K562 (cell line): ENCODE data around the gene CDC123. TPM values are rescaled to one million over a fixed set of nuclear protein-coding genes. Genes with fewer than 3 reads are reported as not detected.
A peak's percentile ranks its signal among the peaks of the same experiment; 100 is the strongest.

Experiments
- ATAC-seq: fragments of 200-7000 bp; cut with Tn5 transposase; 3 replicates; pipeline ENCODE4 v1.9.1; 2020; ENCODE audit warnings: moderate library complexity
- BruUV-seq: library from RNA; stranded (reverse); fragments of 400-500 nt; replicated peaks from 2 replicates; lab custom pipeline; 2021; lab: Mats Ljungman, UMichigan
- CTCF ChIA-PET: fragments of 300-600 bp; formaldehyde crosslinking; extraction: SDS; loops from one replicate; lab custom pipeline; 2021; ENCODE audit warnings: low intra/inter-chr PET ratio; lab: Yijun Ruan, JAX
- POLR2A ChIA-PET: fragments of 300-600, 350-650 bp; sonication (Branson Sonifier 250); formaldehyde crosslinking; extraction: SDS; loops from one replicate; lab custom pipeline; 2021; ENCODE audit warnings: antibody characterized with exemption, inconsistent platforms; lab: Yijun Ruan, JAX
- DNase-seq, 4 experiments: peaks; one replicate each; pipeline versions ENCODE4 v3.0.0 to v3.0.0-alpha.2; 2011 to 2018; ENCODE audit warnings: low spot score in 3 of 4, mixed read lengths in 3 of 4; ENCODE audit errors: extremely low read depth in 1 of 4
- FAIRE-seq: peaks from 2 replicates; lab custom pipeline; 2011; peaks lifted over from hg19 to GRCh38; lab: Jason Lieb, UNC
- H2AFZ ChIP-seq: 2 replicates; pipeline ENCODE4 v1.6.0; 2011; ENCODE audit warnings: low read depth, low read length, control low read depth, inconsistent platforms
- H3K27ac ChIP-seq: fragments of 200-600 bp; 3 replicates; pipeline ENCODE4 v1.8.0; 2011; ENCODE audit warnings: low read depth, mild to moderate bottlenecking, control low read depth, inconsistent platforms, low read length, moderate library complexity, mixed read lengths; ENCODE audit errors: extremely low read depth
- H3K27me3 ChIP-seq, 2 experiments: fragments of 300-600 bp in 1 of 2; 2 replicates in 1 of 2; 3 replicates in 1 of 2; pipeline versions ENCODE4 v1.6.0 to v1.8.0; 2011; ENCODE audit warnings: inconsistent platforms in 2 of 2, low read length in 2 of 2, mild to moderate bottlenecking in 1 of 2, mixed read lengths in 1 of 2, moderate library complexity in 1 of 2; ENCODE audit not compliant: control insufficient read depth in 2 of 2, insufficient read depth in 2 of 2
- H3K36me3 ChIP-seq: fragments of 300-600 bp; 3 replicates; pipeline ENCODE4 v1.8.0; 2011; ENCODE audit warnings: mild to moderate bottlenecking, low read length, inconsistent platforms; ENCODE audit not compliant: control insufficient read depth, insufficient read depth
- H3K4me1 ChIP-seq, 2 experiments: fragments of 200-600 bp in 1 of 2; replicated peaks in 1 of 2; 2 replicates in 1 of 2; 3 replicates in 1 of 2; pipeline versions ENCODE4 v1.5.1 to v1.8.0; 2011; ENCODE audit warnings: inconsistent platforms in 2 of 2, low read length in 2 of 2, mild to moderate bottlenecking in 1 of 2, mixed read lengths in 1 of 2, moderate library complexity in 1 of 2; ENCODE audit not compliant: control insufficient read depth in 2 of 2, insufficient read depth in 2 of 2
- H3K4me2 ChIP-seq: 2 replicates; pipeline ENCODE4 v1.6.1; 2011; ENCODE audit warnings: low read length, control low read depth, inconsistent platforms, mixed read lengths; ENCODE audit not compliant: insufficient read depth
- H3K4me3 ChIP-seq: fragments of 200-600 bp; sonication (generic), shearing (Covaris generic); 2 replicates; pipeline ENCODE4 v1.5.1; 2016; ENCODE audit warnings: control low read depth, inconsistent platforms
- H3K79me2 ChIP-seq: fragments of 200-600 bp; 3 replicates; pipeline ENCODE4 v1.8.0; 2011; ENCODE audit warnings: low read length, inconsistent platforms; ENCODE audit not compliant: control insufficient read depth, insufficient read depth
- H3K9ac ChIP-seq, 2 experiments: 2 replicates each; pipeline versions ENCODE4 v1.6.0 to v1.6.1; 2011; ENCODE audit warnings: low read depth in 2 of 2, low read length in 2 of 2, control low read depth in 1 of 2, inconsistent platforms in 1 of 2, mild to moderate bottlenecking in 1 of 2, mixed read lengths in 1 of 2; ENCODE audit not compliant: insufficient read depth in 1 of 2
- H3K9me1 ChIP-seq: one replicate; pipeline ENCODE4 v1.6.0; 2011; ENCODE audit warnings: inconsistent platforms, mild to moderate bottlenecking, low read length, moderate library complexity; ENCODE audit not compliant: control insufficient read depth, insufficient read depth
- H3K9me3 ChIP-seq: replicated peaks from 2 replicates; pipeline ENCODE4 v1.5.1; 2011; ENCODE audit warnings: low read depth, low read length, inconsistent platforms; ENCODE audit not compliant: control insufficient read depth, insufficient read depth
- H4K20me1 ChIP-seq: replicated peaks from 2 replicates; pipeline ENCODE4 v1.6.1; 2011; ENCODE audit warnings: low read length, inconsistent platforms, mixed read lengths; ENCODE audit not compliant: control insufficient read depth, insufficient read depth
- CC2D1A ChIP-seq: fragments of 450-650 bp; IDR thresholded peaks from 2 replicates; pipeline ENCODE4 v1.6.1; 2017; ENCODE audit warnings: mild to moderate bottlenecking
- CTCF ChIP-seq, 3 experiments: IDR thresholded peaks in 2 of 3; conservative IDR thresholded peaks in 1 of 3; 2 replicates each; pipeline ENCODE4 v1.5.1; 2011 to 2012; ENCODE audit warnings: low read length in 3 of 3, mild to moderate bottlenecking in 3 of 3, control low read depth in 2 of 3, improper control_type of control experiment in 1 of 3, inconsistent platforms in 1 of 3, low read depth in 1 of 3, mixed read lengths in 1 of 3, moderate library complexity in 1 of 3; ENCODE audit not compliant: insufficient read depth in 2 of 3
- FOXK2 ChIP-seq, 2 experiments: fragments of 450-650 bp; IDR thresholded peaks in 1 of 2; conservative IDR thresholded peaks in 1 of 2; 2 replicates each; pipeline ENCODE4 v1.6.1; 2016; ENCODE audit warnings: low read depth in 2 of 2, mild to moderate bottlenecking in 1 of 2
- HBP1 ChIP-seq: fragments of 450-650 bp; formaldehyde crosslinking; IDR thresholded peaks from 2 replicates; pipeline ENCODE4 v1.4.0; 2022; ENCODE audit warnings: missing genetic modification characterization
- JUND ChIP-seq, 2 experiments: IDR thresholded peaks; 2 replicates in 1 of 2; 3 replicates in 1 of 2; pipeline ENCODE4 v1.6.1; 2011; ENCODE audit warnings: borderline replicate concordance in 2 of 2, low read depth in 2 of 2, low read length in 2 of 2, improper control_type of control experiment in 1 of 2, missing biosample characterization in 1 of 2, missing genetic modification characterization in 1 of 2, missing genetic modification reagents in 1 of 2
- MTA1 ChIP-seq: fragments of 450-650 bp; IDR thresholded peaks from 2 replicates; pipeline ENCODE4 v1.6.1; 2017; ENCODE audit warnings: borderline replicate concordance
- PRMT5 ChIP-seq: sonication (generic); formaldehyde crosslinking; IDR thresholded peaks from 2 replicates; pipeline ENCODE4 v1.5.0; 2020; ENCODE audit warnings: missing genetic modification reagents
- PURB ChIP-seq: sonication (generic); formaldehyde crosslinking; IDR thresholded peaks from 2 replicates; pipeline ENCODE4 v1.9.0; 2021; ENCODE audit warnings: low read depth, mild to moderate bottlenecking, missing genetic modification reagents
- RAD21 ChIP-seq, 2 experiments: fragments of 250-450 bp in 1 of 2; fragments of 450-650 bp in 1 of 2; sonication (Bioruptor Pico) in 1 of 2; formaldehyde crosslinking in 1 of 2; IDR thresholded peaks in 1 of 2; conservative IDR thresholded peaks in 1 of 2; 2 replicates each; pipeline versions ENCODE4 v1.4.0 to v1.8.0; 2020 to 2022; ENCODE audit warnings: mild to moderate bottlenecking in 2 of 2, moderate library complexity in 1 of 2
- SMC3 ChIP-seq: conservative IDR thresholded peaks from 2 replicates; pipeline ENCODE4 v1.6.1; 2011; ENCODE audit warnings: low read depth, low read length, improper control_type of control experiment; ENCODE audit not compliant: insufficient read depth
- ZBTB43 ChIP-seq: sonication (generic); formaldehyde crosslinking; IDR thresholded peaks from 2 replicates; pipeline ENCODE4 v1.8.0; 2023; ENCODE audit warnings: mild to moderate bottlenecking, missing genetic modification reagents
- ZFPM2 ChIP-seq: fragments of 250-450 bp; sonication (Bioruptor Pico); IDR thresholded peaks from 2 replicates; pipeline ENCODE4 v1.5.1; 2022; ENCODE audit warnings: mild to moderate bottlenecking
- ZNF124 ChIP-seq: sonication (generic); formaldehyde crosslinking; IDR thresholded peaks from 2 replicates; pipeline ENCODE4 v1.8.1; 2022; ENCODE audit warnings: missing genetic modification reagents
- ZNF280B ChIP-seq: fragments of 250-450 bp; sonication (Bioruptor Pico); IDR thresholded peaks from 2 replicates; pipeline ENCODE4 v1.5.1; 2021; ENCODE audit warnings: mild to moderate bottlenecking
- WGBS: fragments of 100-300 bp; shearing (Covaris generic); methylation state at CpG from one replicate; pipeline ENCODE4 v1.1.6; 2016; ENCODE audit warnings: low coverage, mixed read lengths; ENCODE audit not compliant: insufficient coverage; ENCODE audit errors: missing lambda C conversion rate; 5-methylcytosine and 5-hydroxymethylcytosine counted together
- in situ Hi-C: fragments of 300-500 bp; cut with MboI; formaldehyde crosslinking; loops from 4 replicates; pipeline ENCODE4 v1.15.0; 2018; ENCODE audit warnings: inconsistent platforms, mixed read lengths
- intact Hi-C: fragments of 100-400 bp; cut with micrococcal nuclease; formaldehyde crosslinking; loops from 2 replicates; pipeline ENCODE4 v1.14.2; 2022
- polyA plus RNA-seq, 8 experiments: library from polyadenylated mRNA; depleted of rRNA in 4 of 8; stranded (reverse) in 5 of 8; unstranded in 3 of 8; fragments of >200 nt; fragmentation: Nextera tagmentation in 2 of 8; fragmentation: Illumina TruSeq in 1 of 8; extraction: Ambion mirVana in 2 of 8; extraction: Trizol in 1 of 8; gene quantifications; 2 replicates each; pipeline versions ENCODE4 v1.2.1 to v1.2.3, GENCODE V29; 2011 to 2014; ENCODE audit warnings: inconsistent platforms in 1 of 8, missing spikeins in 1 of 8
- total RNA-seq, 7 experiments: library from RNA; depleted of rRNA in 6 of 7; stranded (reverse); fragments of >200 nt in 6 of 7; fragmentation: Illumina TruSeq in 2 of 7; extraction: Trizol in 2 of 7; gene quantifications; 2 replicates each; pipeline versions ENCODE4 v1.2.1 to v1.2.3, GENCODE V29; 2011 to 2021; ENCODE audit warnings: low replicate concordance in 1 of 7

CDC123 gene
- total and polyA plus RNA-seq, 9 of the 15 experiments (the other 6 are each of a cell fraction or from before 2014, with no cell fraction given) = 137 to 288 (median 175) TPM

- WGBS = 45% methylated on average over 13 of the region's 13 CpGs
- DNase-seq (peak in 3 of 4 experiments; percentile 21 to 52 (median 50)), FAIRE-seq (peak; percentile 85), ATAC-seq (peak; percentile 92)
- Histone ChIP-seq H3K27me3 (no peaks in the 10 kb centered on the region), H3K9me1 (no peaks in the 10 kb centered on the region), H3K4me2 (no peak overlapping the region), H3K27ac (no peak overlapping the region), H3K9ac (no peak overlapping the region), H3K4me3 (no peak overlapping the region), H3K4me1 (no peaks in the 10 kb centered on the region; a peak in 1 of 5 replicates), H3K36me3 (peaks cover 15% of the 10 kb centered on the region; the same call in 1 of the 3 replicates), H2AFZ (0 out of 2 replicates have a peak overlapping the region, but pooled peaks have one; percentile 19), H3K9me3 (no peaks in the 10 kb centered on the region), H4K20me1 (no peaks in the 10 kb centered on the region), H3K79me2 (no peaks in the 10 kb centered on the region)
- BruUV-seq = no TSS peak
- peak; percentile 49; the same call in 1 of the 2 replicates for TF ChIP-seq SMC3
- peak; percentile 61 to 70 (median 67) for TF ChIP-seq CTCF (IDR thresholded peaks at IDR 0.05 in 2 of 3, conservative IDR thresholded peaks at IDR 0.05 in 1 of 3; ENCODE audit: insufficient read depth in 2 of 3, low read depth in 1 of 3, low read length in 3 of 3)
- TF ChIP-seq JUND (IDR thresholded peaks at IDR 0.05; ENCODE audit: borderline replicate concordance, low read depth, low read length) = no peak
- TF ChIP-seq JUND (tag; IDR thresholded peaks at IDR 0.05; ENCODE audit: borderline replicate concordance, low read depth, low read length) = no peak
- TF ChIP-seq ZBTB43 (CRISPR knock-in tag) = no peak
- TF ChIP-seq ZNF280B (CRISPR knock-in tag) = no peak
- no peak for TF ChIP-seq HBP1 (CRISPR knock-in tag)
- no peak for TF ChIP-seq PRMT5 (CRISPR knock-in tag)
- TF ChIP-seq ZNF124 (CRISPR knock-in tag) = no peak
- no peak for TF ChIP-seq CC2D1A
- no peak for TF ChIP-seq ZFPM2 (CRISPR knock-in tag)
- no peak for TF ChIP-seq PURB (CRISPR knock-in tag)
- TF ChIP-seq FOXK2 (conservative IDR thresholded peaks at IDR 0.05 in 1 of 2, IDR thresholded peaks at IDR 0.05 in 1 of 2; ENCODE audit: low read depth in 2 of 2) = no peak
- TF ChIP-seq MTA1 = no peak
- peak in 1 of 2 experiments; percentile 66; a peak in 2 of 4 replicates for TF ChIP-seq RAD21 (CRISPR knock-in tag; conservative IDR thresholded peaks at IDR 0.05 in 1 of 2, IDR thresholded peaks at IDR 0.05 in 1 of 2)
- in situ Hi-C loops = no loop called here
- CTCF ChIA-PET = interaction anchor here (0.6 to 1.6 kb wide), 3 partner anchors 92 to 403 kb away, joined by 3 to 6 read pairs (median 5); no protein-coding TSS in a partner anchor
- intact Hi-C loops = no loop called here
- POLR2A ChIA-PET = no interaction called here
Observed at GRCh38 chr10:12252882-12253546, 57.0 kb downstream of the CDC123 start.
